Tibial nerve (tissue), 4 donors: ENCODE data around the gene CDCA5. TPM values are rescaled to one million over a fixed set of nuclear protein-coding genes. Genes with fewer than 3 reads are reported as not detected.

Experiments
- DNase-seq, 2 donors: peaks; one replicate each; pipeline ENCODE4 v3.0.0-alpha.2; 2019; ENCODE audit warnings: low spot score in 2 of 2
- H3K27ac ChIP-seq, 4 donors: fragments of 200-600 bp; sonication (generic) in 3 of 4; one replicate each; pipeline ENCODE4 v1.5.1; 2017 to 2019; ENCODE audit warnings: mild to moderate bottlenecking in 1 of 4
- H3K27me3 ChIP-seq, 2 donors: fragments of 200-600 bp; sonication (generic) in 1 of 2; one replicate each; pipeline versions ENCODE4 v1.5.1 to v1.6.0; 2017 to 2019
- H3K36me3 ChIP-seq, 3 donors: fragments of 200-600 bp; sonication (generic); one replicate each; pipeline ENCODE4 v1.5.1; 2018 to 2019
- H3K4me1 ChIP-seq, 4 donors: fragments of 200-600 bp; sonication (generic) in 3 of 4; one replicate each; pipeline ENCODE4 v1.5.1; 2017 to 2019
- H3K4me3 ChIP-seq, 4 donors: fragments of 200-600 bp; sonication (generic) in 3 of 4; one replicate each; pipeline ENCODE4 v1.5.1; 2017 to 2019; ENCODE audit warnings: mild to moderate bottlenecking in 1 of 4, moderate library complexity in 1 of 4
- H3K9me3 ChIP-seq, 4 donors: fragments of 200-600 bp; sonication (generic) in 3 of 4; one replicate each; pipeline ENCODE4 v1.5.1; 2017 to 2019
- EP300 ChIP-seq, 2 donors: sonication (generic); formaldehyde crosslinking; IDR thresholded peaks; one replicate each; pipeline ENCODE4 v1.6.1; 2017; ENCODE audit warnings: antibody characterized with exemption in 2 of 2, mild to moderate bottlenecking in 1 of 2
- POLR2A ChIP-seq, 2 donors: fragments of 450-650 bp; IDR thresholded peaks; one replicate each; pipeline ENCODE4 v1.6.1; 2017; ENCODE audit warnings: antibody characterized with exemption in 2 of 2, mild to moderate bottlenecking in 2 of 2, moderate library complexity in 2 of 2
- WGBS, 2 donors: methylation state at CpG; one replicate each; pipeline ENCODE4 v1.1.5; 2018; 5-methylcytosine and 5-hydroxymethylcytosine counted together
- total RNA-seq, 4 donors: library from RNA; depleted of rRNA; stranded (reverse); fragments of >200 nt; gene quantifications; one replicate each; pipeline ENCODE4 v1.1.0, GENCODE V29; 2016
- TF ChIP-seq, protein P1 (sequence below), 5 experiments: fragments of 200-600 bp in 3 of 5; fragments of 450-650 bp in 2 of 5; sonication (generic) in 3 of 5; IDR thresholded peaks; one replicate each; pipeline ENCODE4 v1.5.1; 2016 to 2019; ENCODE audit warnings: antibody characterized with exemption in 5 of 5, mild to moderate bottlenecking in 3 of 5, moderate library complexity in 2 of 5

CDCA5 gene
- total RNA-seq, 4 donors from 2014 or later, result 0.90 to 1.3 TPM; not detected in 2

- no peaks in the 10 kb centered on the region for H3K9me3 ChIP-seq
- peak overlapping the region in 3 of 4 donors; percentile 49 to 82 (median 60) for H3K27ac ChIP-seq
- whole genome bisulfite sequencing, 2 donors, result 60 to 77% methylated on average over 17 to 31 of the region's 31 CpGs
- DNase-seq, result no peak
- H3K4me3 ChIP-seq, result peak overlapping the region; percentile 43 to 60 (median 57)
- TF ChIP-seq, protein P1, sequence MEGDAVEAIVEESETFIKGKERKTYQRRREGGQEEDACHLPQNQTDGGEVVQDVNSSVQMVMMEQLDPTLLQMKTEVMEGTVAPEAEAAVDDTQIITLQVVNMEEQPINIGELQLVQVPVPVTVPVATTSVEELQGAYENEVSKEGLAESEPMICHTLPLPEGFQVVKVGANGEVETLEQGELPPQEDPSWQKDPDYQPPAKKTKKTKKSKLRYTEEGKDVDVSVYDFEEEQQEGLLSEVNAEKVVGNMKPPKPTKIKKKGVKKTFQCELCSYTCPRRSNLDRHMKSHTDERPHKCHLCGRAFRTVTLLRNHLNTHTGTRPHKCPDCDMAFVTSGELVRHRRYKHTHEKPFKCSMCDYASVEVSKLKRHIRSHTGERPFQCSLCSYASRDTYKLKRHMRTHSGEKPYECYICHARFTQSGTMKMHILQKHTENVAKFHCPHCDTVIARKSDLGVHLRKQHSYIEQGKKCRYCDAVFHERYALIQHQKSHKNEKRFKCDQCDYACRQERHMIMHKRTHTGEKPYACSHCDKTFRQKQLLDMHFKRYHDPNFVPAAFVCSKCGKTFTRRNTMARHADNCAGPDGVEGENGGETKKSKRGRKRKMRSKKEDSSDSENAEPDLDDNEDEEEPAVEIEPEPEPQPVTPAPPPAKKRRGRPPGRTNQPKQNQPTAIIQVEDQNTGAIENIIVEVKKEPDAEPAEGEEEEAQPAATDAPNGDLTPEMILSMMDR (IDR thresholded peaks at IDR 0.05), result no peak
- TF ChIP-seq POLR2A (IDR thresholded peaks at IDR 0.05), result no peak
- TF ChIP-seq EP300 (IDR thresholded peaks at IDR 0.05), result no peak
- peaks cover 0 to 52% (median 7%) of the 10 kb centered on the region in 3 donors for H3K36me3 ChIP-seq
- peaks cover 0 to 41% (median 29%) of the 10 kb centered on the region in 4 donors for H3K4me1 ChIP-seq
- no peaks in the 10 kb centered on the region for H3K27me3 ChIP-seq
Observed at GRCh38 chr11:65111159-65111743, 27.4 kb upstream of the CDCA5 start.

DNA sequence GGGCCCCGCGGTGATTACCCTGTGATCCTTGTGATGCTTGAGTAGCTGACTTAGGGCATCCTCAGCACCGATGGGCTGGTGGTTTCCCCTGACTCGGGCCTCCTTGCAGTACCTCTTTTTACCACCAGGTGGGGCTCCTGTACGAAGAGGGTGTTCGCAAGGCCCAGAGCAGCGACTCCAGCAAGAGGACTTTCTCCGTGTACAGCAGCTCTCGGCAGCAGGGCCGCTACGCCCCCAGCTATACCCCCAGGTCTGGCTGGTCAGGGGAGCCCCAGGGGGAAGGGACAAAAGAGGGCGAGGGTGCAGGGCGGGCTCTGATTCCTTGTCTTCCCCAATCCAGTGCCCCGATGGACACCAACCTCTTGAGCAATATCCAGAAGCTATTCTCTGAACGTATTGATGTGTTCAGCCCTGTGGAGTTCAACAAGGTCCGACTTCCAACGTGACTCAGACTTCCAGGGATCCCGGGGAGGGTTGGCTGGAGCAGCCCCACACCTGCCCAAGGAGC lies 26.6 kb upstream of the CDCA5 start:
- no peaks in the 10 kb centered on the region for H3K9me3 ChIP-seq
- no peak overlapping the region for H3K4me3 ChIP-seq
- H3K27ac ChIP-seq, result peak overlapping the region in 3 of 4 donors; percentile 46 to 60 (median 49)
- no peaks in the 10 kb centered on the region for H3K27me3 ChIP-seq
- TF ChIP-seq, protein P1 (IDR thresholded peaks at IDR 0.05), result peak; percentile 97 to 100 (median 99)
- TF ChIP-seq POLR2A (IDR thresholded peaks at IDR 0.05), result no peak
- peaks cover 0 to 35% (median 26%) of the 10 kb centered on the region in 4 donors for H3K4me1 ChIP-seq
- WGBS, 2 donors, result 8 to 11% methylated on average over 15 to 18 of the region's 18 CpGs
- H3K36me3 ChIP-seq, result peaks cover 0 to 50% (median 7%) of the 10 kb centered on the region in 3 donors
- peak; percentile 83 to 97 for DNase-seq

GRCh38 chr11:65109231-65110198 lies 25.7 kb upstream of the CDCA5 start:
- no peak for TF ChIP-seq POLR2A (IDR thresholded peaks at IDR 0.05)
- no peak for TF ChIP-seq EP300 (IDR thresholded peaks at IDR 0.05)
- TF ChIP-seq, protein P1 (IDR thresholded peaks at IDR 0.05), result no peak
- Histone ChIP-seq H3K27me3 (no peaks in the 10 kb centered on the region), H3K4me1 (peaks cover 0 to 35% (median 26%) of the 10 kb centered on the region in 4 donors), H3K4me3 (no peak overlapping the region), H3K27ac (peak overlapping the region in 1 of 4 donors; percentile 46), H3K36me3 (peaks cover 0 to 47% (median 7%) of the 10 kb centered on the region in 3 donors), H3K9me3 (no peaks in the 10 kb centered on the region)
- DNase-seq, result no peak
- 87 to 89% methylated on average over 29 to 36 of the region's 36 CpGs for WGBS, 2 donors

- no peak for TF ChIP-seq EP300 (IDR thresholded peaks at IDR 0.05)
- no peak for TF ChIP-seq POLR2A (IDR thresholded peaks at IDR 0.05)
- TF ChIP-seq, protein P1 (IDR thresholded peaks at IDR 0.05), result no peak
- peaks cover 0 to 33% (median 25%) of the 10 kb centered on the region in 4 donors for H3K4me1 ChIP-seq
- no peak overlapping the region for H3K4me3 ChIP-seq
- no peaks in the 10 kb centered on the region for H3K9me3 ChIP-seq
- no peak overlapping the region for H3K27ac ChIP-seq
- peaks cover 0 to 43% (median 7%) of the 10 kb centered on the region in 3 donors for H3K36me3 ChIP-seq
- 92 to 93% methylated on average over 32 to 34 of the region's 38 CpGs for WGBS, 2 donors
- H3K27me3 ChIP-seq, result no peaks in the 10 kb centered on the region
- no peak for DNase-seq
Observed at GRCh38 chr11:65108469-65109123, 24.8 kb upstream of the CDCA5 start.
